KOPT-K1 (cell line): Measurements from ENCODE around the gene SLC39A11.
"Not testable (repeated sequence)": the region's sequence is repeated elsewhere in the genome, so short reads cannot be mapped to it uniquely, and the experiment has no call there.

Experiments
- H3K27ac ChIP-seq: fragments of 200-600 bp; sonication (generic); 2 replicates; pipeline ENCODE4 v1.5.1; 2016; ENCODE audit warnings: antibody characterized with exemption, mild to moderate bottlenecking, low read depth, low read length; ENCODE audit not compliant: poor library complexity, severe bottlenecking
- H3K36me3 ChIP-seq: fragments of 200-600 bp; sonication (generic); 2 replicates; pipeline ENCODE4 v1.5.1; 2017; ENCODE audit warnings: antibody characterized with exemption, mild to moderate bottlenecking, low read length, moderate library complexity; ENCODE audit not compliant: insufficient read depth
- H3K9me3 ChIP-seq: fragments of 200-600 bp; sonication (generic); 2 replicates; pipeline ENCODE4 v1.5.1; 2017; ENCODE audit warnings: antibody characterized with exemption, low read length, mild to moderate bottlenecking; ENCODE audit not compliant: insufficient read depth, poor library complexity, severe bottlenecking

Gene SLC39A11

DNA sequence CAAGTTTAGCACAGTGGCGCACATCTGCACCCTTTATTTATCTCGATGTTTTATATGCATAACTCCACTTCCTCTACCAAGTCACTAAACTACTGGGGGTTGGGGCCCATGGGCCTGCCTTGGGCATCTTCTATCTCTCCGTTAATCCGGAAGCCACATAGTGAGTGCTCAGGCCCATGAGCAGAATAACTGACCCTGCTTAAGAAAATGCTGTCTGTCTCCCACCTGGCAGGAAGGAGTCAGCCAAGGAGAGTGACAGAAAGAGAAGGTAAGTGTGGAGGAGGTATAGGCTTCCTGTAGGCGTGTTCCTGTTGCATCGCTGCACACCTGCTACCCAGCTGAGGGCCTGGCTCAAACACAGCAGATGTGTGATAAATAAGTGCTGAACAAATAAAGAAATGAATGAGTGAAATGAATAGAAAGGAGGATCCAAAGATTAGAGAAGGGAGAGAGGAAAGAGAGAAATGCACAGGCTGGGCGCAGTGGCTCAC lies 320.1 kb downstream of the SLC39A11 start:
- Histone ChIP-seq H3K36me3 (no peaks in the 10 kb centered on the region), H3K27ac (no peak overlapping the region), H3K9me3 (no peaks in the 10 kb centered on the region)

DNA sequence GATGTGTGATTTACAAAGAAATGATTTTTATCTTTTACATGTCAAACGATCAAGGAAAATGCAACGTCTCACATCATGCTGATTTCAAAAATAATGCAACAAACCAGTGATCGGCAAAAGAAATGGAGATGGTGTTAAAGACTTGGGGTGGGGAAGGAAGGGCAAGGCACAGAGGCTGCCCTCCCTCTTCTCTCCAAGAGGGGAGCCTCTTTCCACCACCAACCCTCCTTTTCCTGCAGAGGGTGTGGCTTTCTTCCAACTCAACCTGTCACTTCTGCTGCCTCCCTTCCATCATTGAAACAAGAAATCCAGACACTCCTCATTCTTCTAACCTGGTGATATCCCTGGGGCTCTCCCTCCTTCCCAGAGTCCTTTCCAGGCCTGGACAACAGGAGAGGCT lies 320.8 kb downstream of the SLC39A11 start:
- Histone ChIP-seq H3K9me3 (no peaks in the 10 kb centered on the region), H3K36me3 (no peaks in the 10 kb centered on the region), H3K27ac (no peak overlapping the region)

DNA sequence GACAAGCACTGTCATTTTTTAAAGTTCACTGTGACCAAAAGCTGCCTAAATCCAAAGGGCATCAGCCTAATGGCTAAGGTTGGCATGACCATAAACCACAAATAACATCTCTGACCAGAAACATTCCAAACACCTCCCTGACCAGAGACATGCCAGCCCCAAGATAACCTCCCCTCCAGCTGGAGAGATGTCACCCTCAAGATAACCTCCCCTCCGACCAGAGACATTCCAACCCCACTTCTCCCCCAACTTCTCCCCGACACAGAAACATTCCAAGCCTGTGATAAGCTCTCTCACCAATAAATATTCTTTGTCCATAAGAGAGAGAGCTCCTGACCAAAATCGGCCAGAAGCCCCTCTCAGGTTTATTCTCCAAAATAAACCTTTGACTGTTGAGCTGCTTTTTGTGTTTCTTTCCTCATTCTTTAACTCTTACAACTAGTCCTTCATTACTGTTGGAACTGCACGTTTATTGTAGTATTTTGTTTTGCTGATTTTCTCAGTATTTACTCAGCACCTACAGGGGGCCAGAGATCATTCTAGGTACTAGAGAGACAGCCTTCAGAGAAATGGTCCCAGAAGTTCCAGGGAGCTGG lies 325.6 kb downstream of the SLC39A11 start:
- H3K27ac ChIP-seq, result no peak overlapping the region
- H3K9me3 ChIP-seq, result no peaks in the 10 kb centered on the region
- no peaks in the 10 kb centered on the region for H3K36me3 ChIP-seq

GRCh38 chr17:72765368-72766153 lies 326.9 kb downstream of the SLC39A11 start:
- Histone ChIP-seq H3K9me3 (no peaks in the 10 kb centered on the region), H3K27ac (no peak overlapping the region), H3K36me3 (no peaks in the 10 kb centered on the region)

GRCh38 chr17:72764632-72765041 lies 327.9 kb downstream of the SLC39A11 start:
- H3K27ac ChIP-seq, result no peak overlapping the region
- no peaks in the 10 kb centered on the region for H3K9me3 ChIP-seq
- no peaks in the 10 kb centered on the region for H3K36me3 ChIP-seq

GRCh38 chr17:72763981-72764380 lies 328.5 kb downstream of the SLC39A11 start:
- Histone ChIP-seq H3K9me3 (no peaks in the 10 kb centered on the region), H3K27ac (no peak overlapping the region), H3K36me3 (no peaks in the 10 kb centered on the region)

GRCh38 chr17:72761893-72762575 lies 330.5 kb downstream of the SLC39A11 start:
- not testable (repeated sequence) for H3K9me3 ChIP-seq, H3K27ac ChIP-seq, H3K36me3 ChIP-seq

GRCh38 chr17:72761431-72761830 lies 331.1 kb downstream of the SLC39A11 start:
- Histone ChIP-seq H3K27ac (no peak overlapping the region), H3K9me3 (no peaks in the 10 kb centered on the region), H3K36me3 (no peaks in the 10 kb centered on the region)

DNA sequence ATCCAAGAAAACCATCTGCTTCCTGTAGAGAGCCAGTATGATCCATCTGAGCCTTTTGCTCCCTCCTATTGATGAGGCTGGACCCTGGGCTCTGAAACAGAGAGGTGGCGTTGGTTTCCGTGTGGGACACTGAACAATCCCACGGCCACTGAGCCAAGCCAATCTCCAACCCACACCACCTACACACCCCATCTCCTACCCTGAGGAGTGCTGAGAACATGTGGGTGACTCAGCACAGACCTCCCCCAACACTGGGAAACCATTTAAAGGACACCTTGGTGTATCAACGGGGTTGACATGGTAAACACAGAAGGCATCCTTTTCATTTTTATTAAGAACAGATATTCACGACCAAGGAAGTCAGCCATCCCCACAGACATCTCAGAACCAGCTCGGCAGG lies 332.1 kb downstream of the SLC39A11 start:
- H3K36me3 ChIP-seq, result no peaks in the 10 kb centered on the region

DNA sequence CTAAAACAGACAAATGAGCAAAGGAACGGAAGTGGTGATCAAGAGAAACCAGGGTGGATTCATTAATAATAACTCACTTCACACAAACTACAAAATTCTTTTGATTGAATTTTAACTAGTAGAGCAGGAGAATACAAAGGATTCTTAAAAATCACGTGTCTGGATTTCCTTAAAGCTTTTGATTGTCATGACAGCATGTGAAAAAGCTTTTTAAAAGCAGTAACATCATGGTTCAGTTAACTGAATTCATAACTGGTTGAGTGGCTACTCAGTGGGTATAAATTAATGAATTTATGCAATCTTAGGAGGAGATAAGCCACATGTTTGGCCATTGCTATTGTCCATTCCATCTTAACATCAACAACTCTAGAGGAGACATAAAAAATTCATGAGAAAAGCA lies 333.2 kb downstream of the SLC39A11 start:
- no peaks in the 10 kb centered on the region for H3K36me3 ChIP-seq
- H3K9me3 ChIP-seq, result no peaks in the 10 kb centered on the region
- no peak overlapping the region for H3K27ac ChIP-seq

More for the DNA sequence above, 332.1 kb downstream of the SLC39A11 start:
- Histone ChIP-seq H3K9me3 (no peaks in the 10 kb centered on the region), H3K27ac (no peak overlapping the region)

DNA sequence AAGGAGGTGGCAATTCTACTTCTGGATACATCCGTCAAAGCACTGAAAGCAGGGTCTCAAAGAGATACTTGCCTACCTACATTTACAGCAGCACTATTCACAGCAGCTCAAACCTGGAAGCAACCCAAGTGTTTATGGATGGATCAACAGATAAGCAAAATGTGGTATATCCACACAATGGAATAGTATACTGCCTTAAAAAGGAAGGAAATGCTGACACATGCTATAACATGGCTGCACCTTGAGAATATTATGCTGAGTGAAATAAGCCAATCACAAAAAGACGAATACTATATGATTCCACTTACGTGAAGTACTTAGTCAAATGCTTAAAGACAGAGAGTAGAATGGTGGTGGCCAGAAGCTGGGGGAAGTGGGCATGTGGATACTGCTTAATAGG lies 336.2 kb downstream of the SLC39A11 start:
- no peaks in the 10 kb centered on the region for H3K36me3 ChIP-seq
- H3K9me3 ChIP-seq, result no peaks in the 10 kb centered on the region
- no peak overlapping the region for H3K27ac ChIP-seq

DNA sequence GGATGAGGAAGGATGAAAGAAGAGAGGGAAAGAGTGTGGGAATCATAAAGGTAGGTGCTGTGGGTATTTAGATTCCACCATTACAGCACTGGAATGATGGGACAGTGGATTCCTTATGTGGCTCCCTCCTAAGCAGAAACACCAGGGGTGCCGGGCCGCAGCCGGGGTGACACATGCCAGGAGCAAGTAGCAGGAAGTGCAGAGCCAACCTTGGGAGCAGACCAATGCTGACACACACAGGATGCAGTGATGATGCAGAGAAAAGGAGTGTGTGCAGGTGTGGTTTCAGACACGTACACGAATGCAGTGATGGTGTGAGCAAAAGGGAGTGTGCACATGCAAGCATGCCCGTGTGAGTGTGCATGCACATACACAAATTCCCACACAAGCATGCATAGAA lies 338.0 kb downstream of the SLC39A11 start:
- H3K9me3 ChIP-seq, result no peaks in the 10 kb centered on the region
- no peaks in the 10 kb centered on the region for H3K36me3 ChIP-seq
- no peak overlapping the region for H3K27ac ChIP-seq

DNA sequence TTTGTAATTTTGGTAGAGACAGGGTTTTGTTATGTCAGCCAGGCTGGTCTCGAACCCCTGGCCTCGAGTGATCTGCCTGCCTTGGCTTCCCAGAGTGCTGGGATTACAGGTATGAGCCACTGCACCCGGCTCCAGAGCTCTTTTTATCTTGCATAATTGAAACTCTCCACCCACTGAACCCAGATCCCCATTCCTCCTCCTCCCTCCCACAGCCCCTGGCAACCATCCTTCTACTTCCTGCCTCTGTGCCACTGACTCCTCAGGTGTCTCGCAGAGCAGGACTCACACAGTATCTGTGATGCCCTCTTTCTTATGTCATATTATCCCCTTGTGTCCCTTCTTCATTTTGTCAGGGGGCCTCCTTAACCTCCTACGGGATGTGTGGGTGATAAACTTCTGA lies 340.7 kb downstream of the SLC39A11 start:
- H3K27ac ChIP-seq, result no peak overlapping the region
- no peaks in the 10 kb centered on the region for H3K36me3 ChIP-seq
- no peaks in the 10 kb centered on the region for H3K9me3 ChIP-seq

DNA sequence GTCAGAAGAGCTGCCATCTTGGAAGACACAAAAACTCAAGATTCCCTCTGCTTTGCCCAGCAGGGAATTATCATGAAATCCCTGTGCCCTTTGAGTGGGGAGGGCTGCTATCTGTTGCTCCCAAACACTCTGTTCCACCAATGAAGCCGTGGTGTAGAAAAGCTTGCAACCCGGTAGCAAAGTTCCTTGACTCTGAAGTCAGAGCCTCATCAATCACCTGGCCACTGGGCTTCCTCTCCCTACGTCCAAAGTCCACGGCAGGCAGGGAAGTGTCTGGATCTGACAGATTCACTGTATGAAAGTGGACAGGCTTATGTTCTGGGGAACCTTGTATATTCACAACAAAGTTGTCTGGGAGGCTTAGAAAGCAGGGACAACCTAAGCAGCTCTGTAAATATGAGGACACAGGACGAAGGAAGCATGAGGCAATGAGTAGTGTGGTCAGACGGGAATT lies 343.3 kb downstream of the SLC39A11 start:
- H3K36me3 ChIP-seq, result no peaks in the 10 kb centered on the region
- H3K27ac ChIP-seq, result no peak overlapping the region
- H3K9me3 ChIP-seq, result no peaks in the 10 kb centered on the region

DNA sequence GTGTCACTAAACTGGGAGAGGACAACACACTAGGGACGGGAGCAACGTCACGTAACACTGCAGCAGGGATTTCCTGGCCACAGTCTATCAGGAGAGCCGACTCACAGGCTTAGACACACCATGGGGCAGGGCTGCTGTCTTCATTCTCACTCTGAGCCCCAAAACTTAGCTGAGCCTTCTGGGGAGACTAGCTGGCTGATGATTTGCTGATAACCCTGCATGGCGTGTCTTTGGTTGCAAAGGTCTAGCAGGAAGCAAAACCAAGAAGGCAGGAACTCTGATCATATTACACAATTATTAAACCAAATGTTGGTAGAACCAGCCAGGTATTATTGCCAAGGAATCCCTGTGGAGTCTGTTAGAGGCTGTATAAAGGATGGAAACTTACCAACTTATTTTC lies 345.0 kb downstream of the SLC39A11 start:
- Histone ChIP-seq H3K9me3 (no peaks in the 10 kb centered on the region), H3K36me3 (no peaks in the 10 kb centered on the region), H3K27ac (no peak overlapping the region)
